ENCODE results near the gene GABRR2.

GABRR2 gene

GRCh38 chr6:89315249-89315885 lies at the start of gene GABRR2:
TSS of gene GABRR2 (minus strand) at chr6:89315299. CDS start at chr6:89315165, 134 bp downstream.
- FAIRE-seq: no peak

- no peak for FAIRE-seq
Measured at GRCh38 chr6:89364586-89364985, 49.5 kb upstream of the GABRR2 start.

- no peak for FAIRE-seq
Measured at GRCh38 chr6:89361171-89361570, 46.1 kb upstream of the GABRR2 start.

GRCh38 chr6:89360415-89360999 lies 45.4 kb upstream of the GABRR2 start:
- FAIRE-seq: no peak

GRCh38 chr6:89359561-89359960 lies 44.5 kb upstream of the GABRR2 start:
- FAIRE-seq: no peak

- no peak for FAIRE-seq
Measured at GRCh38 chr6:89357390-89357789, 42.3 kb upstream of the GABRR2 start.

GRCh38 chr6:89356642-89357170 lies 41.6 kb upstream of the GABRR2 start:
- FAIRE-seq: no peak

- FAIRE-seq: no peak
Measured at GRCh38 chr6:89355511-89356194, 40.6 kb upstream of the GABRR2 start.

- no peak for FAIRE-seq
Measured at GRCh38 chr6:89353702-89354392, 38.7 kb upstream of the GABRR2 start.

GRCh38 chr6:89353118-89353556 lies 38.0 kb upstream of the GABRR2 start:
- FAIRE-seq: no peak

- FAIRE-seq: no peak
Measured at GRCh38 chr6:89352278-89353117, 37.4 kb upstream of the GABRR2 start, which contains the start of gene UBE2J1. TSS of gene UBE2J1 (minus strand) at chr6:89352722. CDS start at chr6:89352569, 153 bp downstream.

- FAIRE-seq: no peak
Measured at GRCh38 chr6:89351671-89352277, 36.7 kb upstream of the GABRR2 start.

GRCh38 chr6:89350281-89350966 lies 35.3 kb upstream of the GABRR2 start:
- no peak for FAIRE-seq

GRCh38 chr6:89348372-89348771 lies 33.3 kb upstream of the GABRR2 start:
- FAIRE-seq: no peak

- no peak for FAIRE-seq
Measured at GRCh38 chr6:89347825-89348224, 32.7 kb upstream of the GABRR2 start.

- no peak for FAIRE-seq
Measured at GRCh38 chr6:89346433-89346832, 31.3 kb upstream of the GABRR2 start.

GRCh38 chr6:89339565-89339964 lies 24.5 kb upstream of the GABRR2 start:
- FAIRE-seq: no peak

GRCh38 chr6:89335164-89335563 lies 20.1 kb upstream of the GABRR2 start:
- no peak for FAIRE-seq

GRCh38 chr6:89330910-89331309 lies 15.8 kb upstream of the GABRR2 start:
- peak; percentile 29 for FAIRE-seq

GRCh38 chr6:89328976-89329375 lies 13.9 kb upstream of the GABRR2 start:
- FAIRE-seq: no peak

- no peak for FAIRE-seq
Measured at GRCh38 chr6:89324304-89324703, 9.2 kb upstream of the GABRR2 start.

All from TTC549 (cell line).